NCI-H2196 treated with DMSO at 0.1 percent for 48 hours (cell line): ENCODE data around the gene KRTAP3-1.
A peak's percentile ranks its signal among the peaks of the same experiment; 100 is the strongest.
"Not testable (repeated sequence)": the region's sequence is repeated elsewhere in the genome, so short reads cannot be mapped to it uniquely, and the experiment has no call there.

Source experiments
- DNase-seq: peaks from one replicate; lab custom pipeline; 2025; ENCODE audit not compliant: unreplicated experiment; lab: John Stamatoyannopoulos, UW

KRTAP3-1 gene

DNA sequence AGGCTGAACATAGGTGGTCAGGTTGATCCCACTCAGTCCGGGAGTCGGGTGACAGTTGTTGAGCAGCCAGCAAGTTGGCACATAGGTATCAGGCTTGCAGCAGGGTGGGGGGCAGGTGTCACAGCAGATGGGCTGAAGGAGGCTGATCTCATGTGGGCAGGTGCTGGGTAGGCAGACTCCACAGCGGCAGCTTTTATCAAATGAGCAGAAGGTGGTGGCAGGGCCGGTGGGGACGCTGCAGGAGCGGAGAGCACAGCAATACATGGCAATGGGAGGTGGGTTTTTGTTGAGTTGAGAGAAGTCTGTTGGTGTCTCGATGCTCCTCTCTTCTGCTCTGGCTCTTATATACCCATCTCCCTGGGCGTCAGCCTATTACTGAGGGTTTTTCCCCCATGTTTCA lies at the start of gene KRTAP3-1:
KRTAP3-1 (minus strand) TSS at position 318 of the 400 bp plus-strand sequence; CDS start at position 264, 54 bp downstream.
- DNase-seq = no peak

DNA sequence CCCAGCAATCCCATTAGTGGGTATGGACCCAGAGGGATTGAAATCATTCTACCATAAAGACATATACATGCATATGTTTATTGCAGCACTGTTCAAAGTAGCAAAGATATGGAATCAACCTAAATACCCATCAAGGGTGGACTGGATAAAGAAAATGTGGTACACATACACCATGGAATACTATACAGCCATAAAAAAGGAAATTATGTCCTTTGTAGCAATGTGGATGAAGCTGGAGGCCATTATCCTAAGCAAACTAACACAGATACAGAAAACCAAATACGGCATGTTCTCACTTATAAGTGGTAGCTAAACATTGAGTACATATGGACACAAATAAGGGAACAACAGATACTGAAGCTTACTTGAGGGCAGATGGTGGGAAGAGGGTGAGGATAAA lies 48.6 kb upstream of the KRTAP3-1 start:
- DNase-seq = no peak

DNA sequence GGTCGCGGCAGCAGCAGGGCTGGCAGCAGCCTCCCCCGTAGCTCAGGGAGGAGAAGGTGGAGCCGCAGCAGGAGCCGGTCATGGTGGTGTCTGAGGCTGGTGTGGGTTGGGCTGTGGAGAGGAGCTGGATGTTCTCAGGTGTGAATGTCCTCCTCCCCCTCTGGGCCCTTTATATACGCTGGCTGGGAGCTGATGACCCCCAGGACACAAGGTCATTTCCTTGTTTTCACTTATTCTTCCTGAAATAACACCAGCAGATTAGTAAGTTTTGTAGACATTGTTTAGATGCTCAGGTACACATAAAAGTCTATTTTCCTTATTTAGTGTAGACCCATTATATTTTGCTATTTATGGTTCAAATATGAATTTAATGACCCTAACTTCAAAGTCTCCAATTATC lies 46.2 kb upstream of the KRTAP3-1 start, which contains the start of gene KRTAP2-2:
KRTAP2-2 (minus strand) TSS at position 101 of the 400 bp plus-strand sequence; CDS start at position 82, 19 bp downstream.
- DNase-seq = not testable (repeated sequence)

- not testable (repeated sequence) for DNase-seq
Measured at GRCh38 chr17:41054556-41054955, 45.6 kb upstream of the KRTAP3-1 start.

GRCh38 chr17:41054025-41054424 lies 45.1 kb upstream of the KRTAP3-1 start:
- DNase-seq = no peak

- no peak for DNase-seq
Measured at GRCh38 chr17:41052566-41052965, 43.6 kb upstream of the KRTAP3-1 start.

- no peak for DNase-seq
Measured at GRCh38 chr17:41049110-41049509, 40.2 kb upstream of the KRTAP3-1 start.

GRCh38 chr17:41048441-41048840 lies 39.5 kb upstream of the KRTAP3-1 start:
- no peak for DNase-seq

DNA sequence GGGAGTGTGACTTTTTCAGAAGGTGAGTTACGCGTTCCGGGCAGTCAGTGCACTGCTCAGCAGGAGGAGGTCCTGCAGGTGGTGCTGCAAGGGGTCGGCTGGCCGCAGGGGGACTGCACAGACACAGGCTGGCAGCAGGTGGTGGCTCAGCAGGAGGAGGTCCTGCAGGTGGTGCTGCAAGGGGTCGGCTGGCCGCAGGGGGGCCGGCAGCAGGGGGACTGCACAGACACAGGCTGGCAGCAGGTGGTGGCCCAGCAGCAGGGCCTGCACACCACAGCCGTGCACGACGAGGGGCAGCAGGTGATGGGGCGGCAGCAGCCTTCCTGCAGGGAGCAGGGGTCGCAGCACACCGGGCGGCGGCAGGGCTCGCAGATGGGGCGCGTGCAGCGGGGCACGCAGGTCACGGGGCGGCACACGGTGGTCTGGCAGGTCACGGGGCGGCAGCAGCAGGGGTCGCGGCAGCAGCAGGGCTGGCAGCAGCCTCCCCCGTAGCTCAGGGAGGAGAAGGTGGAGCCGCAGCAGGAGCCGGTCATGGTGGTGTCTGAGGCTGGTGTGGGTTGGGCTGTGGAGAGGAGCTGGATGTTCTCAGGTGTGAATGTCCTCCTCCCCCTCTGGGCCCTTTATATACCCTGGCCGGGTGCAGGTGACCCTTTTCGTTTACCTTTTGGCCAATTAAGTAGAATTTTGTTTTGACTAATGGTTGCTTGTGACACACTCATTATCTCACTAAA lies 38.0 kb upstream of the KRTAP3-1 start, which contains the start of gene KRTAP2-1:
KRTAP2-1 (minus strand) TSS at position 582 of the 731 bp plus-strand sequence; CDS start at position 533, 49 bp downstream.
- DNase-seq = not testable (repeated sequence)

DNA sequence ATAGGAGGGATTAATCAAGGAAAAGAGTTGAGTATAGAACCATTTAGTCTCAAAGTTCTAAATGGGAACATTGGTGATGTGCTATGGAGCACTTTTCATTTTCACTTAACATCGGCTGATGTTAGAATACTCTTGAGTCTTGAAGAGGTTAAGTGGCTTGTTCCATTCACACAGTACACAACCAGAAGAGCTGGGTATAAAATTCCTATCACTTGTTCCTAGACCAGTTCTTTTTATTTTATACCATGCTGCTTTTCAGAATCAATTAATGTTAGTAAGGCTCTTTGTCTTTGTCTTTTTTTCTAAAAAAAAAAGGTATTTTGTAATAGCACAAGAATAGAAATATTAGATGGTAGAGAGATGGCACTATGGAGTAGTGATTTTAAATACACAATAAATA lies 34.0 kb upstream of the KRTAP3-1 start:
- DNase-seq = no peak

DNA sequence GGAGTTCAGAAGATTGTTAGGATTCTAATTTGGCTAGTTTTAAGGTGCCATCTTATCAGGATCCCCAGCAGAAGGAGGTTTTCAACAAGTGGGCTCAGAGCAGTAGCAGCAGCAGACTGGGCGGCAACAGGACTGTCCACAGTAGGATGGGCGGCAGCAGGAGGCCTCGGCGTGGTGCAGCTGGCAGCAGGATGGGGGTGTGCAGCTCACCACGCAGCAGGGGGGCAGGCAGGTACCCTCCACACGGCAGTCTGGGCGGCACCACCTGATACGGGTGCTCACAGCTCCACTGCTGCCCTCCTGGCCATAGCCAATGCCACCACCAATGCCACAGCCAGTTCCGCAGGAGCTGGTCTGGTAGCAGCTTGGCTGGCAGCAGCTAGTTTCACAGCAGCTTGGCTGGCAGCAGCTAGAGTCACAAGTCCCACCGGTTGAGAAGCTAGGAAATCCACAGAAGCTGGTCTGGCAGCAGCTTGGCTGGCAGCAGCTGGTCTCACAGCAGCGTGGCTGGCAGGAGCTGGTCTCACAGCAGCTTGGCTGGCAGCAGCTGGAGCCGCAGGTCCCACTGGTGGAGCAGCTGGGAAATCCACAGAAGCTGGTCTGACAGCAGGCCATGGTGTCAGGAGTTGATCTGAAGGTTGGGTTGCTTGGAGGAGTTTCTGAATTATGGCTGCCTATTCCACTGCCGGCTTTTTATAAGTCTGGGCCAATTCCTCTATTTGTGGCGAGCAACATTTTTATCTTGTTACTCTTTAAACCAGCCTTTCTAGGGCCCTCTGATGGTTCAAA lies 32.0 kb upstream of the KRTAP3-1 start, which contains the start of gene KRTAP1-1:
KRTAP1-1 (minus strand) TSS at position 668 of the 789 bp plus-strand sequence; CDS start at position 615, 53 bp downstream.
- DNase-seq = not testable (repeated sequence)

DNA sequence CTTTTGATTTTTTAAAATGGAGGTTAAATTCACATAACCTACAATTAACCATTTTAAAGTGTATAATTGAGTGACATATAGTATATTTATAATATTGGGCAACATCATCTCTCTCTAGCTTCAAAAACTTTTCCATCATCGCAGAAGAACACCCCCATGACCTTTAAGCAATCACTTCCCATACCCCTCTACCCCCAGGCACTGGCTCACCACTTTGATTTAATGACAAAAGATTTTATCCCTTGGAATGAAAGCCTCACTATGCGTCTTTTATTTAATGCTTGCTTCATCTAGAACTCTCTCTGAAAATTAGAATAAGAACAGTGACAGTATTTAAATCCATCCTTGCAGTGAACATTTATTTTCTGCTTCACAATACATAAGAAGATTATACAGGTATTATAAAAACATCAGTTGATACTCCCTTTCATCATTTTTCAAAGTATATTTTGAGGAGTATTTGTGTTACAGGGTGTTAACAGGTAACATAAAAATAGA lies 29.0 kb upstream of the KRTAP3-1 start:
- no peak for DNase-seq

DNA sequence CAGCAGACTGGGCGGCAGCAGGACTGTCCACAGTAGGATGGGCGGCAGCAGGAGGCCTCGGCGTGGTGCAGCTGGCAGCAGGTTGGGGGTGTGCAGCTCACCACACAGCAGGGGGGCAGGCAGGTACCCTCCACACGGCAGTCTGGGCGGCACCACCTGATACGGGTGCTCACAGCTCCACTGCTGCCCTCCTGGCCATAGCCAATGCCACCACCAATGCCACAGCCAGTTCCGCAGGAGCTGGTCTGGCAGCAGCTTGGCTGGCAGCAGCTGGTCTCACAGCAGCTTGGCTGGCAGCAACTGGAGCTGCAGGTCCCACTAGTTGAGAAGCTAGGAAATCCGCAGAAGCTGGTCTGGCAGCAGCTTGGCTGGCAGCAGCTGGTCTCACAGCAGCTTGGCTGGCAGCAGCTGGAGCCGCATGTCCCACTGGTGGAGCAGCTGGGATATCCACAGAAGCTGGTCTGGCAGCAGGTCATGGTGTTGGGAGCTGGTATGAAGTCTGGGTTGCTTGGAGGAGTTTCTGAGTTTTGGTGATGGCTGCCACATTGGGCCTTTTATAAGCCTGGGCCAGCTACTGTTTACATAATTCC lies 25.5 kb upstream of the KRTAP3-1 start, which contains the start of gene KRTAP1-3:
KRTAP1-3 (minus strand) TSS at position 529 of the 590 bp plus-strand sequence; CDS start at position 476, 53 bp downstream.
- peak; percentile 34 for DNase-seq

DNA sequence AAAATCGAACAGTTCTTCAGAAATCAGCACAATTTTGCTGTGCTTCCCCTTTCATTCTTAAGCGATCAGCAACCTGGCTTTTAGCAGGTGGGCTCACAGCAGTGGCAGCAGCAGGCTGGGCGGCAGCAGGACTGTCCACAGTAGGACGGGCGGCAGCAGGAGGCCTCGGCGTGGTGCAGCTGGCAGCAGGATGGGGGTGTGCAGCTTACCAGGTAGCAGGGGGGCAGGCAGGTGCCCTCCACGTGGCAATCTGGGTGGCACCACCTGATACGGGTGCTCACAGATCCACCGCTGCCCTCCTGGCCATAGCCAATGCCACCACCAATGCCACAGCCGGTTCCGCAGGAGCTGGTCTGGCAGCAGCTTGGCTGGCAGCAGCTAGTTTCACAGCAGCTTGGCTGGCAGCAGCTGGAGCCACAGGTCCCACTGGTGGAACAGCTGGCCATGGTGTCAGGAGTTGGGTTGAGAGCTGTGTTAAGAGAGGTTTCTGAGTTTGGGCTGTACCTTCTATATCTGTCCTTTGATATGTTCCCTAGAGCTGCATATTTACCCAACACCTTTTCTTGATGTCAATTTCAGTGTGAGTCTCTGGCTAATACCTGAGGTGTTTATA lies 20.8 kb upstream of the KRTAP3-1 start, which contains the start of gene KRTAP1-4:
KRTAP1-4 (minus strand) TSS at position 563 of the 613 bp plus-strand sequence; CDS start at position 446, 117 bp downstream.
- DNase-seq = no peak

- no peak for DNase-seq
Measured at GRCh38 chr17:41026715-41027471, 18.0 kb upstream of the KRTAP3-1 start, which contains the start of gene KRTAP1-5. Gene KRTAP1-5 (minus strand): TSS chr17:41027208. CDS start chr17:41027155, 53 bp downstream.

DNA sequence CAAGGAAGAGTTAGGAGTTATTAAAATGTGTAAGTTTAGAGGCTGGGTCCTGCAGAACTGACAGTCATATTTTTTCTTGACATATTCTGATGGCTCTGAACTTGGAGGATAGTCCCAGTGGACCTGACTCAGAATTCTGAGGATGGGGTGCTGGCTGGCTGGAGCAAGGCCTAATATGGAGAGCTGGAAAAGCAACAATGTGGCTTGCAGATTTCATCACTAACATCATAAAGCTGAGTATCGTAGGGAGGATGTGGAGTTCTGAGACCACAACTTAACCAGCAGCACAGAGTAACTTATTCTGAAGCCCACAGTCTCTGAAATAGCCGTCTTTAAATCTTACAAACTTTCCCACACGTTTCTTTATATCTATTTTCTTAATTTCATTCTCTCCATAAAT lies 15.8 kb upstream of the KRTAP3-1 start:
- no peak for DNase-seq

GRCh38 chr17:41020336-41020735 lies 11.4 kb upstream of the KRTAP3-1 start:
- no peak for DNase-seq

GRCh38 chr17:41019415-41019814 lies 10.5 kb upstream of the KRTAP3-1 start:
- no peak for DNase-seq

DNA sequence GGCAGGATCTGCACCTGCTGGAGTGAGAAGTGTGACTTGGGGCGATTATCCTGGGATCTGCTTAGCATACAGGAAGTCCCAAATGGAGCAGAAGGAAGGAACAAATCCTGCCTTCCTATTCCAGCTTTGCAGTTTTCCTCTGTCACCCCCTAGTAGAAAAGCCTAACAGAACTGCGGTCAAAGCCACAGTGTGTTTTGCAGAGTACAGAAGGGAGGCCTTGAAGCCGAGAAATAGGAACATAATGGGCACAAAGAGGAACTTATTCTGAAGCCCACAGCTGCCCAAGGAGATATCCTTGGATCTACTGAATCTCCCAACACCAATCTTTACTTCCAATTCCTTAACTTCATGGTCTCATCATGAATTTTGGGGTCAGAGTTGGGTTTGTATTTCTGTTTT lies 9.6 kb upstream of the KRTAP3-1 start:
- DNase-seq = no peak
